GM12865 (cell line): Measurements from ENCODE around the gene ENTR1.
A peak's percentile ranks its signal among the peaks of the same experiment; 100 is the strongest.
"Not testable (repeated sequence)": the region's sequence is repeated elsewhere in the genome, so short reads cannot be mapped to it uniquely, and the experiment has no call there.

Source experiments
- DNase-seq: peaks from one replicate; pipeline ENCODE4 v3.0.0; 2010; ENCODE audit warnings: low read depth
- H3K4me3 ChIP-seq: 2 replicates; pipeline ENCODE4 v1.5.1; 2011; ENCODE audit warnings: mild to moderate bottlenecking, low read depth, low read length, control low read depth
- TF ChIP-seq, protein P1 (sequence below): IDR thresholded peaks from 2 replicates; pipeline ENCODE4 v1.5.1; 2011; ENCODE audit warnings: low read length, control low read depth, low read depth, inconsistent platforms; ENCODE audit not compliant: insufficient read depth; ENCODE audit errors: missing control alignments

Gene ENTR1

DNA sequence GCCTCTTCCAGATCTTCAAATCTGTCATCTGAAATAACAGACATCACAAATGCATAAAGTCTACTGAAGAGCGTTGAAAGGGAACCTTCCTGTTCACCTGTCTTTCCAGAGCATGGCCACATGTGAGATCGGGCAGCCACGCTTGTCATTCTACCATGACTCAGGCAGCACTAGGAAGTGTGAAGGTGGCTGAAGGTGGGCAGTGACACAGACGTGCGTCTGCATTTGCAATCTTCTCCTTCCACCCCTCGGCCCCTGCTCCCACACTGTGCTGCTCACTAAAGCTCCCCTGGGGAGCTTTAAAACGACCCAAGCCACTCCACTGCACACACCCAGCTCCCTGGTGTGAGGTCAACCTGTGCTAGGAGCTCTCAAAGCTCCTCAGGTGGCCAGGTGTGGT, 2.5 kb downstream of the ENTR1 start:
- no peak overlapping the region for H3K4me3 ChIP-seq
- TF ChIP-seq, protein P1, sequence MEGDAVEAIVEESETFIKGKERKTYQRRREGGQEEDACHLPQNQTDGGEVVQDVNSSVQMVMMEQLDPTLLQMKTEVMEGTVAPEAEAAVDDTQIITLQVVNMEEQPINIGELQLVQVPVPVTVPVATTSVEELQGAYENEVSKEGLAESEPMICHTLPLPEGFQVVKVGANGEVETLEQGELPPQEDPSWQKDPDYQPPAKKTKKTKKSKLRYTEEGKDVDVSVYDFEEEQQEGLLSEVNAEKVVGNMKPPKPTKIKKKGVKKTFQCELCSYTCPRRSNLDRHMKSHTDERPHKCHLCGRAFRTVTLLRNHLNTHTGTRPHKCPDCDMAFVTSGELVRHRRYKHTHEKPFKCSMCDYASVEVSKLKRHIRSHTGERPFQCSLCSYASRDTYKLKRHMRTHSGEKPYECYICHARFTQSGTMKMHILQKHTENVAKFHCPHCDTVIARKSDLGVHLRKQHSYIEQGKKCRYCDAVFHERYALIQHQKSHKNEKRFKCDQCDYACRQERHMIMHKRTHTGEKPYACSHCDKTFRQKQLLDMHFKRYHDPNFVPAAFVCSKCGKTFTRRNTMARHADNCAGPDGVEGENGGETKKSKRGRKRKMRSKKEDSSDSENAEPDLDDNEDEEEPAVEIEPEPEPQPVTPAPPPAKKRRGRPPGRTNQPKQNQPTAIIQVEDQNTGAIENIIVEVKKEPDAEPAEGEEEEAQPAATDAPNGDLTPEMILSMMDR: no peak
- DNase-seq: no peak

DNA sequence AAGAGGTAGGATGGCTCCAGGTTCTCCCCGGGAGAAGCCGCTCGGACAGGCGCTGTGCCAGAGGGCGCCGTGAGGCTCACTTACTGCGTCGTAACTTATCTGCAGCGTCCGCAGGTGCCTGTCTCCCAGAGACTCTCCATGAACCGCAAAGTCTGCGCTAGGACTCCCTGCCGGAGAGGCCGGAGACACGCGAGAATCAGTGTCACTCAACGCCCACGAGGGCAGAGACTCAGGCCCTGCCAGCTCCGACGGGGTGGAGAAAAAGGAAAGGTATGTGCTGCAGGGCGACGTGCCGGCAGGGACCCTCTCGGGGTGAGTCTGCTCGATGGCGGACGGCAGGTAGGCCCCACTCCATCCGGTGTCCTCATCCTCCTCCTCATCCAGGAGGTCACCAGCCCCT, 3.4 kb downstream of the ENTR1 start:
- H3K4me3 ChIP-seq, DNase-seq: not testable (repeated sequence)

DNA sequence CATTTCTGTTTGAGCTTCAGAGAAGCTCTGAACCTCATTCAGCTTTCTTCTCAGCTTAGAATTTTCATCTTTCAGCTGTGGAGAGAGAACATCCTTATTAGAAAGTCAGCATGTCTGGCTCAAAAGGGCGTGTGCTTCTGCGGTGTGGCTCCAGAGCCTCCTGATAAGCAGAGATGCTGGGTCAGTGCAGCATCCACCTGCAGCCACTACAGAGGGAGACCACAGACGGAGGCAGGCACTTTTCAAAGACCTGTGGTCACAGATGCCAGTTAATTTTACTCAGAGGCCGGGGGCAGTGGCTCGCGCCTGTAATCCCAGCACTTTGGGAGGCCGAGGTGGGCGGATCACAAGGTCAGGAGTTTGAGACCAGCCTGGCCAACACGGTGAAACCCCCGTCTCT, 4.5 kb downstream of the ENTR1 start:
- DNase-seq: not testable (repeated sequence)

DNA sequence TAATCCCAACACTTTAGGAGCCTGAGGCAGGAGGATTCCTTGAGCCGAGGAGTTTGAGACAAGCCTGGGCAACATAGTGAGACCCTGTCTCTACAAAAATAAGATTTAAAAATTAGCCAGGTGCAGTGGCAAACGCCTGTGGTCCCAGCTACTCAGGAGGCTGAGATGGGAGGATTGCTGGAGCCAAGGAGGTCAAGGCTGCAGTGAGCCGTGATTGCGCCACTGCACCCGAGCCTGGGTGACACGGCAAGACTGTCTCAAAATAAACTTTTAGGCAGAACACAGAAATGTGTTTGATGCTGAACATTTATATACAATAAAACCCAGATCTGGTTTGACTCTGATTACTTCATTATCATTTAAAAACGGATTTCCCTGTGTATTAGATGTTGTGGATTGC, 4.9 kb downstream of the ENTR1 start:
- H3K4me3 ChIP-seq: no peak overlapping the region
- DNase-seq: no peak
- TF ChIP-seq, protein P1: no peak

More for the DNA sequence above, 4.5 kb downstream of the ENTR1 start:
- not testable (repeated sequence) for H3K4me3 ChIP-seq

DNA sequence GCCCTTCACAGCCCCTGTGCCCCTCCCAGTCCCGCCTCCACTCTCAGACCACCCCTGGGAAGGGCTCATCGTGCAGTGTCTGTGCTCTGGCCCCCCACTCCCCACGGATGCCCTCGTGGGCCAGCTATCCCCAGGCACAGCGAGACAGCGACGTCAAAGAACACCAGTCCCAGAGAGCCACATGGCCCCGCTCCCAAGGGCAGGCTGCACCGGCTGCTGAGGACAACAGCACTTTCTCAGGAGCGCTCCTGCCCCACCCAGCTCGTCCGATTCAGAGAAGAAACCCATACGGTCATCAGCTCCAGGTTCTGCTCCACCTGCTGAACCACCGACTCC, 5.6 kb downstream of the ENTR1 start:
- DNase-seq: peak; percentile 29
- H3K4me3 ChIP-seq: peak overlapping the region; percentile 31
- TF ChIP-seq, protein P1: no peak

DNA sequence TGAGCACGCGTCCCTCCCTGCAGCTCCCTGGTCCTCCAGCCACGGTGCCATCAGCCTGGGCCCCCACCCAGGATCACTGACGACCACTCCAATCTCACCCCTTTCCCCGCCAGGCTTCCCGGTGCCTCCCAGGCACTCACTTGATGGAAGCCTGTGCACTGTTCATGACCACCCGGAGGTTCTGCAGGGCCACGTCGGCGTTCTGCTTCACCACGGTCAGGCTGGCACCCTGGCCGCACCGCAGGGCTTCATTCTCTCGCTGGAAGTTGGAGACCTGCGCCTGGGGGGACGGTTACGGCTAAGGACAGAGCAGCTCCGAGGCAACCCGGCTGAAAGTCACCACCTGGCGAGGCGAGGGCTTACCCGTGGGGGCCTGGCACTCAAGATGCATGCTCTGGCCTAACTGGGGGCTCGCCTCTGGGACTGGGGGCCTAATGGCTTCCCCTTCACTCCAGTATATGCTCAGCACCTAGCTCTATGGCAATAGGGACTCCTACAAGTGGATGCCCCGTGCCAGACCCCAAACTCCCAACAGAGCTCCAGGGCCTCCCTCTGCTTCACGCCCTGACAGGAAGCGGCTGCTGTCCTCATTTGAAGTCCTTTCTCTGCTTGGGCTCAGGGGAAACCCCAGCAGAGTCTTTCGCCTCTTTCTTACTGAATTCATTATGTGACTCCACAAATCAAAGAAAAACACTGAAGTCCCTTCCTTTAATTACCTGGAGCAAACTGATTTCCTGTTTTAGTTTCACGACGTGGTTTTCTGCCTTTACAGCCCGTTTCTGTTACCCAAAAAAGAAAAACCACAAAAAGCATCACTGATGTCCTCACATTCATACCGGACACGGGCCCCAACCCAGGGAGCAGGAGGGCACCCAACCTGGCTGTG, 6.3 kb downstream of the ENTR1 start:
- TF ChIP-seq, protein P1: no peak
- DNase-seq: peak; percentile 68
- H3K4me3 ChIP-seq: peak overlapping the region; percentile 31

DNA sequence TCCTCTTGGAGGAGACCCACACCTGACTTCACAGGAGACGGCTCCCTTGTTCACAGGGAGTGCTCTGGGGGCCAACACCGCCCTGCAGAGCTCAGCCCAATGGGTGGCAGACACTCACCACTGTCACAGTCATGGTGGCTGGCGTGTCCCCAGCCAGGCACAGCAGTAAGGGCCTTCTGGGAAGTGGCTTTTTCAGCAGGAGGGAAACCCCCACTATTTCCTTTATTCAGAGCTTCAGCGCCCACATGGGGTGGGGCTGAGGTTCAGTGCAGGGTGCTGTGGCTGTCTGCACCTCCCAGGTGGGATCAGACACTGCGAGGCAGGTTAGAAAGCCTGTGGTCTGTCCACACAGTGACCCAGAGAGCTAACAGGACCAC, 6.9 kb downstream of the ENTR1 start:
- TF ChIP-seq, protein P1: no peak
- peak; percentile 83 for DNase-seq

DNA sequence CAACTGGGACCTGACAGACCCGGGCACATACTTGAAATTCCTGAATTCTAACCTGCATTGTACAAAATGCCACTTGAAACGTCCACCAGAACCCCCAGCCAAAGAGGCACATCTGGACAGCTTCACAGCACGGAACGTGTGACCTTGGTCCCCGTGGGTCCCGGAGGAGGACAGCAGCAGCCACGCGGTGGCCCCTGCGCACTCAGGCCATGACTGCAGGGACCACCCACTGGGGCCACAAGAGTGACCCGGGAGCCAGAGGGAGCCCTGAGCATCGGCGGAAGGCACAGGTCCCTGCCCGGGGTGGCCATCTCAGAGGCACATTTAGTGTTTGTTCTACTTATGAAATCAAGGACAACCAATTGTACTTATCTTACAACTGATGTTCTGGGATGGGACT, 8.3 kb downstream of the ENTR1 start:
- DNase-seq: no peak
- TF ChIP-seq, protein P1: no peak
- H3K4me3 ChIP-seq: no peak overlapping the region

More for the DNA sequence above, 6.9 kb downstream of the ENTR1 start:
- H3K4me3 ChIP-seq: peak overlapping the region; percentile 31
